GM21381 (cell line): Measurements from ENCODE around the gene CLCA1.

ENCODE experiments used
- ATAC-seq: cut with Tn5 transposase; IDR thresholded peaks from one replicate; pipeline ENCODE4 v1.9.1; 2021; ENCODE audit warnings: mild to moderate bottlenecking, moderate library complexity; ENCODE audit not compliant: unreplicated experiment

Gene CLCA1

GRCh38 chr1:86502721-86503405 lies 34.1 kb downstream of the CLCA1 start:
- ATAC-seq: no peak

GRCh38 chr1:86503406-86504136 lies 34.8 kb downstream of the CLCA1 start:
- no peak for ATAC-seq

GRCh38 chr1:86504137-86504479 lies 35.4 kb downstream of the CLCA1 start:
- no peak for ATAC-seq

GRCh38 chr1:86504895-86505563 lies 36.3 kb downstream of the CLCA1 start:
- ATAC-seq: no peak

GRCh38 chr1:86505564-86505902 lies 36.8 kb downstream of the CLCA1 start:
- no peak for ATAC-seq

GRCh38 chr1:86507935-86508582 lies 39.3 kb downstream of the CLCA1 start:
- peak; percentile 55 for ATAC-seq

- no peak for ATAC-seq
These were observed 39.8 kb downstream of the CLCA1 start for GRCh38 chr1:86508583-86508969.

GRCh38 chr1:86515597-86515996 lies 46.9 kb downstream of the CLCA1 start:
- ATAC-seq: no peak

GRCh38 chr1:86516335-86516734 lies 47.6 kb downstream of the CLCA1 start:
- ATAC-seq: no peak

GRCh38 chr1:86517336-86517735 lies 48.6 kb downstream of the CLCA1 start:
- no peak for ATAC-seq

- no peak for ATAC-seq
These were observed 52.2 kb downstream of the CLCA1 start for GRCh38 chr1:86520789-86521521.

GRCh38 chr1:86521522-86521891 lies 52.8 kb downstream of the CLCA1 start:
- no peak for ATAC-seq

GRCh38 chr1:86522240-86522639 lies 53.5 kb downstream of the CLCA1 start:
- no peak for ATAC-seq

GRCh38 chr1:86523670-86524354 lies 55.1 kb downstream of the CLCA1 start:
- ATAC-seq: no peak

GRCh38 chr1:86527306-86527705 lies 58.6 kb downstream of the CLCA1 start:
- ATAC-seq: no peak

- ATAC-seq: no peak
These were observed 61.6 kb downstream of the CLCA1 start for GRCh38 chr1:86530211-86530845.

- no peak for ATAC-seq
These were observed 69.4 kb downstream of the CLCA1 start for GRCh38 chr1:86537928-86538695.

GRCh38 chr1:86538775-86539174 lies 70.0 kb downstream of the CLCA1 start:
- no peak for ATAC-seq

GRCh38 chr1:86541859-86542258 lies 73.1 kb downstream of the CLCA1 start:
- ATAC-seq: no peak
